ENCODE results near the gene PSMB3.

PSMB3 gene

DNA sequence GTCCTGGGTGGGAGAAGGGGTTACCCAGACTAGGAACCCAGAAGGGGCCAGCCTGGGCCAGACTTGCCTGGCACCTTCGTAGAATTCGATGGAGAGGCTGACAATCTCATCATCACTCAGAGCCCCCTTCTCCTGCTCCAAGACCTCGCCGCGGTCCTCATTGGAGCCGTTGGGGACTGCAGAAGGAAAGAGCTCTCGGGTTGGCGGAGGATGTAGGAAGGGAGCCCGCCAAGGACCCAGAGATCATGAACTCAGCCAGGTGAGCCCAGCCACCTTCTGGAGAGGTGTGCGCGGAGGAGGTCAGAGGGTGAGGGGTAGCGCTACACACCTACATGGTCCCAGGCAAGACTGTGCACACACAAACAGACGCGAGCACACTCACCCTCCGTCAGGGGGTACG, 13.9 kb upstream of the PSMB3 start:
- Histone ChIP-seq H3K27ac (ENCODE audit: low read length) (no peak overlapping the region), H3K4me3 (ENCODE audit: low read depth in 1 of 2, low read length in 2 of 2) (no peak overlapping the region), H3K27me3 (ENCODE audit: low read depth, low read length) (no peaks in the 10 kb centered on the region), H3K9me3 (ENCODE audit: control insufficient read depth in 1 of 2, low read length in 2 of 2) (no peaks in the 10 kb centered on the region), H3K4me1 (ENCODE audit: control insufficient read depth in 1 of 2, insufficient read depth in 2 of 2, low read length in 2 of 2) (peaks cover 12 to 49% of the 10 kb centered on the region in 2 donors), H3K36me3 (ENCODE audit: control insufficient read depth in 1 of 2, insufficient read depth in 2 of 2, low read length in 2 of 2) (peaks cover 9 to 33% of the 10 kb centered on the region in 2 donors)

DNA sequence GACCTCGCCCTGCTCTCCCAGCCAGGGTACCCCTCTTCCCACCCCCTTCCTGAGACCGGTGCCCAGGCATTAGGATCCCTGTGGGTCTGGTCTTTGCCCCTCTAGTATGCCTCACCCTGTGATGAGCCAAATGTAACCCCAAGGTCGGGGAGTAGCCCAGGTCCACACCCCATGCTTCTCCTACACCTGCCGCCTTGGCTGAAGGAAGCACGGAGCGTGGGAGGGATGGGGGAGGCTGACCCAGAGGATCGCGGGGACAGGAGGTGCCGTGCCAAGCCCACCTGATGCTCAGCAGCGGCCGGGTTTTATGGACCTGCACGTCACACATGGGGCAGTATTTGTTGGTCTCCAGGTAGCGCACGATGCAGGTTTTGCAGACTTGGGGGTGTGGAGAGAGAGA, 13.2 kb upstream of the PSMB3 start:
- peaks cover 5 to 33% of the 10 kb centered on the region in 2 donors for H3K36me3 ChIP-seq (ENCODE audit: control insufficient read depth in 1 of 2, insufficient read depth in 2 of 2, low read length in 2 of 2)
- no peaks in the 10 kb centered on the region for H3K9me3 ChIP-seq (ENCODE audit: control insufficient read depth in 1 of 2, low read length in 2 of 2)
- peaks cover 12 to 50% of the 10 kb centered on the region in 2 donors for H3K4me1 ChIP-seq (ENCODE audit: control insufficient read depth in 1 of 2, insufficient read depth in 2 of 2, low read length in 2 of 2)

DNA sequence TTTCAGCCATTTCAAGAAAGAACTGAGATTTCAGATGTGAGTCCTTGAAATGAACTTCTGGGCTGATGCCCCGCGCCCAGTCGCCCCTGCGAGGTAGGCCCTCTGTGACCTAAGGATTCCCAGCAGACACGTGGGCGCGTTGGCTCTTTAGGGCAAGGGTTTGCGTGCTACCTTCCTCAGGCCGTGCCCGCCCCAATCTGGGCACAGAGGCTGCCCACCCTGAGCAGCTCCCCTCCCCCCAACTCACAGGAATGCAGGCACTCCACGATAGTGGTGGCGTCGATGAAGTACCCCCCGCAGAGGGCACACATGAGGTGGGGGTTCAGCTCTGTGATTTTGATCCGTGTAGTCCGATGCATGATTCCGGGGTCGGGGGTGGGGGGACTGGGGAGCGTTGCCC, 12.5 kb upstream of the PSMB3 start:
- no peaks in the 10 kb centered on the region for H3K9me3 ChIP-seq (ENCODE audit: control insufficient read depth in 1 of 2, low read length in 2 of 2)
- peaks cover 5 to 33% of the 10 kb centered on the region in 2 donors for H3K36me3 ChIP-seq (ENCODE audit: control insufficient read depth in 1 of 2, insufficient read depth in 2 of 2, low read length in 2 of 2)
- peaks cover 12 to 46% of the 10 kb centered on the region in 2 donors for H3K4me1 ChIP-seq (ENCODE audit: control insufficient read depth in 1 of 2, insufficient read depth in 2 of 2, low read length in 2 of 2)
- H3K4me3 ChIP-seq (ENCODE audit: low read depth in 1 of 2, low read length in 2 of 2): no peak overlapping the region
- no peak overlapping the region for H3K27ac ChIP-seq (ENCODE audit: low read length)
- no peaks in the 10 kb centered on the region for H3K27me3 ChIP-seq (ENCODE audit: low read depth, low read length)

More for the DNA sequence above, 13.2 kb upstream of the PSMB3 start:
- no peaks in the 10 kb centered on the region for H3K27me3 ChIP-seq (ENCODE audit: low read depth, low read length)
- H3K4me3 ChIP-seq (ENCODE audit: low read depth in 1 of 2, low read length in 2 of 2): no peak overlapping the region
- no peak overlapping the region for H3K27ac ChIP-seq (ENCODE audit: low read length)

DNA sequence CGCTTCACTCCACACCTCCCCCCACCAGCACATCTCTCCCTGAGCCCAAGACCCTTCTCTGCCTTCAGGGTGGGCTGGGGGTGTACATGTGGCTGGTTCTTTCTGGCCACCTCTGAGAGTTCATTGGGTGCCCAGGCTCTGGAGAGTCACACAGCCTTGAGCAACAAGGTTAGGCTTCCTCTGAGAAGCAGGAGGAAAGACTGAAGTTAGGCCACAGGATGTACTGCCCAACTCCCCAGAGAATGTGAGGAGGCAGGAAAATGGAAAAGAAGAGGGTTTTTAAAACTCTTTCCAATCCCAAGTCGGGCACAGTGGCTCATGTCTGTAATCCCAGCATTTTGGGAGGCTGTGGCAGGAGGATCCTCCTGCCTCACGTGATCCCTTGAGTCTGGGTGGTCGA, 11.7 kb upstream of the PSMB3 start:
- no peaks in the 10 kb centered on the region for H3K27me3 ChIP-seq (ENCODE audit: low read depth, low read length)
- H3K27ac ChIP-seq (ENCODE audit: low read length): no peak overlapping the region
- H3K9me3 ChIP-seq (ENCODE audit: control insufficient read depth in 1 of 2, low read length in 2 of 2): no peaks in the 10 kb centered on the region
- H3K36me3 ChIP-seq (ENCODE audit: control insufficient read depth in 1 of 2, insufficient read depth in 2 of 2, low read length in 2 of 2): peaks cover 5 to 29% of the 10 kb centered on the region in 2 donors
- H3K4me3 ChIP-seq (ENCODE audit: low read depth in 1 of 2, low read length in 2 of 2): no peak overlapping the region
- peaks cover 12 to 45% of the 10 kb centered on the region in 2 donors for H3K4me1 ChIP-seq (ENCODE audit: control insufficient read depth in 1 of 2, insufficient read depth in 2 of 2, low read length in 2 of 2)

DNA sequence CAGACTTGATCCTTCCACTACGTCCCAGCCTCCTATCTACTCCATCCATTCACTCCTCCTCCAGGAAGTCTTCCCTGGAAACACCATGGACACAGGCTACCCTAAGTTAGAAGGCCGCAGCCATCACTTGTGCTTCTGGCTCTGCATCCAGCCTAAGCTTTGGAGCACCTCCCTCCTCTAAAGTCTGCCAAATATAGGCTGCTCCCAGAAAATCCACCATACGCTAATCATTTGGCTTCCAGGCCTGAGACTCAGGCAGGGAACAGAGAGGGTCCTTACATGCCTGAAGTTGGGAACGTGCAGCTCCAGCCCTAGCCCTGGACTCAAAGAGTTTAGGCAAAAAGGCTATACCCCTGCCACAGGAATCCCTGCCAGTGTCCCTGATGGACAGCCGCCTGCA, 11.1 kb upstream of the PSMB3 start:
- peaks cover 18 to 47% of the 10 kb centered on the region in 2 donors for H3K4me1 ChIP-seq (ENCODE audit: control insufficient read depth in 1 of 2, insufficient read depth in 2 of 2, low read length in 2 of 2)
- peak overlapping the region in 1 of 2 donors; percentile 24 for H3K4me3 ChIP-seq (ENCODE audit: low read depth in 1 of 2, low read length in 2 of 2)
- peak overlapping the region; percentile 17 for H3K27ac ChIP-seq (ENCODE audit: low read length)
- H3K36me3 ChIP-seq (ENCODE audit: control insufficient read depth in 1 of 2, insufficient read depth in 2 of 2, low read length in 2 of 2): peaks cover 5 to 27% of the 10 kb centered on the region in 2 donors
- H3K27me3 ChIP-seq (ENCODE audit: low read depth, low read length): no peaks in the 10 kb centered on the region
- no peaks in the 10 kb centered on the region for H3K9me3 ChIP-seq (ENCODE audit: control insufficient read depth in 1 of 2, low read length in 2 of 2)

DNA sequence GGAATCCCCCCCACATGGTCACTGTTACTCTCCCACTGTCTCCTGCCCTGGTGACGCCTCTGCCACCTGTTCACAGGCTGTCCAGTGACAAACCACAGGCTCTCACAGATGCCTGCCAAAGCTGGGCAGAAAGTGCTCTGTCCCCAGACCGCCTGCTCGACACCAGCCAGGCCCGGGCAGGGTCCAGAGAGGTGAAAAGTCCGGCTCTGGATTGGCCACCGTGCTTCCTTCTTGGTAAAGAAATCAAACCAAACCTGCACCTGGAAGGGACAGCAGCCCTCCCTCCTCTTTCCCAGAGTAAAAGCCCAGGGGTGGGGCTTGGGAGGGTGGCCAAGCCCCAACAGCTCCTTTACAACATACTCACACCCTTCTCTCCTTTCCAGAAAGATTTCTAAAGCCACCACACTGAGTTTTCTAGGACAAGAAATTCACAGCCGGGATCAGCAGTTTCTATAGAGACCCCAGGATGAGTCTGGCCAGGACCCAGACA, 10.6 kb upstream of the PSMB3 start:
- Histone ChIP-seq H3K27me3 (ENCODE audit: low read depth, low read length) (no peaks in the 10 kb centered on the region), H3K4me1 (ENCODE audit: control insufficient read depth in 1 of 2, insufficient read depth in 2 of 2, low read length in 2 of 2) (peaks cover 18 to 52% of the 10 kb centered on the region in 2 donors), H3K9me3 (ENCODE audit: control insufficient read depth in 1 of 2, low read length in 2 of 2) (no peaks in the 10 kb centered on the region), H3K36me3 (ENCODE audit: control insufficient read depth in 1 of 2, insufficient read depth in 2 of 2, low read length in 2 of 2) (peaks cover 5 to 27% of the 10 kb centered on the region in 2 donors), H3K27ac (ENCODE audit: low read length) (peak overlapping the region; percentile 83), H3K4me3 (ENCODE audit: low read depth in 1 of 2, low read length in 2 of 2) (peak overlapping the region; percentile 21 to 24)

DNA sequence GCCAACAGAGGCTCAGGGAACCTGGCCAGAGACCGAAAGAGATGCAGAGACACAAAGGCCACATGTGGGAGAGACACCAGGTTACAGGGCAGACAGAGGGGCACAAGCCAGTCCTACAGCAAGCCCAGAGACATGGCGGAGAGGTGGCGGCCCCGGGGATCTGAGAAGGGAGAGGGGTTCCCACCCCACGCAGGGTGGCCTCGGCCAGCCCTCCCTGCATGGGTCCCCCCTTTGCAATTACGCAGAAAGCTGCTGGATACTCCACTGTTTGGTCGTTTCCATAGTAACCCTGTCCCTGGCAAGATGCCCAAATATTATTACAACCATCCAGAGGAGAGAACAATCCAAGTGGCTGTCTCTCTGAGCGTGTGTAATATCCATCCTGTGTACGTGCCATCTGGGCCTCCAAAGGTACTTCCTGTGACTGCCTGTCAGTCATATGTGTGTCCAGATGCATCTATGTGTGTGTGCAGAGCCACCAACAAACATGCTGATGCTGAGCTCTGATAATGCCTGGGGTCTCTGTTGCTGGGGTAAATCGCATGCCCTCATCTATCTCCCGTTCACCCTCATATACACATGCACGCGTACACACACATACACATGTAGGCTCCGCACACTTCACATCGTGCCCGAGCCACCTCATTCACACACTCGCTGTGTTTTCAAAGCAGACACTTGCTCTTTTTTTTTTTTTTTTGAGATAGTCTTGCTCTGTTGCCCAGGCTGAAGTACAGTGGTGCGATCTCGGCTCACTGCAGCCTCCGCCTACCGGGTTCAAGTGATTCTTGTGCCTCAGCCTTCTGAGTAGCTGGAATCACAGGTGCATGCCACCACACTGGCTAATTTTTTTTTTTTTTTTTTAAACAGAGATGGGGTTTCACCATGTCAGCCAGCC, 9.9 kb upstream of the PSMB3 start:
- Histone ChIP-seq H3K9me3 (ENCODE audit: control insufficient read depth in 1 of 2, low read length in 2 of 2) (no peaks in the 10 kb centered on the region), H3K4me1 (ENCODE audit: control insufficient read depth in 1 of 2, insufficient read depth in 2 of 2, low read length in 2 of 2) (peaks cover 18 to 57% of the 10 kb centered on the region in 2 donors), H3K36me3 (ENCODE audit: control insufficient read depth in 1 of 2, insufficient read depth in 2 of 2, low read length in 2 of 2) (peaks cover 5 to 21% of the 10 kb centered on the region in 2 donors), H3K27me3 (ENCODE audit: low read depth, low read length) (no peaks in the 10 kb centered on the region), H3K4me3 (ENCODE audit: low read depth in 1 of 2, low read length in 2 of 2) (peak overlapping the region; percentile 21 to 24), H3K27ac (ENCODE audit: low read length) (peak overlapping the region; percentile 83)

DNA sequence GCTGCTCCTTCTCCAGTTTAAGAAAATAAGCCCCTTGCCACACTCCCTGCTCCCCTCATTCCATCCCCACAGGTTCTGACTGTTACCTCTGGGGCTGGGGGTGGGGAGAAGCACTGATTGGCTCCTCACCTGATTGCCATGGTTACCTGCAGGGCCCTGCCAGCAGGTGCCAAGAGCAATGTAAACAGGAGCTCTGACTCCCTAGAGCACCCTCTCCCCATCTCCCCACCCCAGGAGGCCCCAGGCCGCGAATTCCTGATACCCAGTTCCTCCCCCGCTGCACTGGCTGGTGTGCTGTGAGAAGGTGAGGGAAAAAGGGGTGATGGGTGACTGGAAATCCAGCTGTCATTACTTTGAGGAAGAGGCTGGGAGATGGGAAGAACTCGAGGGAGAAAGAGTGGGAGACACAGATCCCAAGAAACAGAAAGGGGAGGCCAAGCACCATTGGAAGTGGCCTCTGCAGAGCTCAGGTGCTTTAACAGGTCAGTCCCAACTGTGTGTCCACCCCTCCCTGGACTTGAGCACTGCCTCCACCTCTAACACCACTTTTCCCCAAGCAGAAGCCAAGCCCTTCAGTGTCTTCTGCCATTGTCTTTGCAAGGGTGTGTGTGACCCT, 8.9 kb upstream of the PSMB3 start:
- Histone ChIP-seq H3K27ac (ENCODE audit: low read length) (no peak overlapping the region), H3K4me1 (ENCODE audit: control insufficient read depth in 1 of 2, insufficient read depth in 2 of 2, low read length in 2 of 2) (peaks cover 18 to 61% of the 10 kb centered on the region in 2 donors), H3K27me3 (ENCODE audit: low read depth, low read length) (peaks cover 4% of the 10 kb centered on the region), H3K36me3 (ENCODE audit: control insufficient read depth in 1 of 2, insufficient read depth in 2 of 2, low read length in 2 of 2) (peaks cover 5 to 11% of the 10 kb centered on the region in 2 donors), H3K4me3 (ENCODE audit: low read depth in 1 of 2, low read length in 2 of 2) (no peak overlapping the region), H3K9me3 (ENCODE audit: control insufficient read depth in 1 of 2, low read length in 2 of 2) (no peaks in the 10 kb centered on the region)

DNA sequence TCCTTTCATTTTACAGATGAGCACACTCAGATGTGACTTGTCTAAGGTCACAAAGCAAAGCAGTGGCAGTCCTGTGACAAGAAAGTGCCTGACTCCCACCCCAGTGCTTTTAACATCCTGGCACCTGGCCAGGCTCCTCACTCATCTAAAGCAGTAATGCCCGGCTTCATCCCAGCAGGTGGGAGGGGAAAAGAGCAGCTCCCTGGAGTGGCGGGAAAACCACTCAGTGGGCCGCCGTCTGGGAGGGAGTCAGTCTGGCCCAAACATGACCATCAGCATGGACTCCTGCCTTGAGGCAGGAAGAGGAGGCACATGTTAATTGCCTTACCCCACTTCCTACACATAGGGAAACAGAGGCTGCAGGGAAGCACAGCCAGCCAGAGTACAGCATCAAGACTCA, 7.0 kb upstream of the PSMB3 start:
- Histone ChIP-seq H3K4me3 (ENCODE audit: low read depth in 1 of 2, low read length in 2 of 2) (no peak overlapping the region), H3K4me1 (ENCODE audit: control insufficient read depth in 1 of 2, insufficient read depth in 2 of 2, low read length in 2 of 2) (peaks cover 21 to 74% of the 10 kb centered on the region in 2 donors), H3K9me3 (ENCODE audit: control insufficient read depth in 1 of 2, low read length in 2 of 2) (no peaks in the 10 kb centered on the region), H3K27ac (ENCODE audit: low read length) (no peak overlapping the region), H3K27me3 (ENCODE audit: low read depth, low read length) (peaks cover 10% of the 10 kb centered on the region), H3K36me3 (ENCODE audit: control insufficient read depth in 1 of 2, insufficient read depth in 2 of 2, low read length in 2 of 2) (no peaks in the 10 kb centered on the region)

DNA sequence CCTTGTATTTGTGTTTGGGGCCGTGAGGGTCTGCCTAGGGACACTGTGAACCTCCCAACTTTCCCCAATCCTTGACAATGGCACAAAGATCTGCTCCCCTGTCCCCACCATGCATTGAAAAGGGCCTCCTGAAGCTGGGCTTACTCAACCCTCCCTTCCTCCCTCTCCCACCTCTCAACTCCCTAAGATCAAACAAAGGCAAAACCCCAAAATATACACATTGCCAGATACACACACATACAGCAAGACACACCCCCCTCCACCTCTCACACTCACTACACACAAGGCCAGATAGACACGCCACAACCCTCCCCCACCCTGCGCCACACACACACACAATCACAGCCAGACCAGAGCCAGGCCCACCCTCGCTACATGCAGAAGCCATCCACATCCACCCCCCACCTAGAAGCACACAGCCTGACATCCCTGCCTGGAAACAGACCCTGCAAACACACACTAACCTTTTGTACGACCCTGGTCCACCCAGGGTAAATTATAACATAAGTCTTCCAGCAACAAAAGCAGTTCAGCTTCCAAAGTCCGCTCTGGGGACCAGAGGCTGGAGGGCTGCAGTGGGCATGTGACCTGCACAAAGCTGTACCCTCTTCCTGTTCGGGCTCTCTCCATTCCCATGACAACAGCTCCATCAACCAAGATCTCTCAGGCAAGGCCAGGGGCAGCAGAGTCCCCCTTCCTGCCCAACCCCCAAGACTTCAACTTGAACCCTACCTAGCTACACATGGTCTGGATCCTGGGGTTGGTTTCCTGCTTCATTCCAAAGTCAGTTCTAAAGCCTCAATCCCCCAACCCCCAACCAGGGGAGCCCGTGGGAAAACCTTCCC, 6.3 kb upstream of the PSMB3 start:
- no peak overlapping the region for H3K27ac ChIP-seq (ENCODE audit: low read length)
- peaks cover 21 to 76% of the 10 kb centered on the region in 2 donors for H3K4me1 ChIP-seq (ENCODE audit: control insufficient read depth in 1 of 2, insufficient read depth in 2 of 2, low read length in 2 of 2)
- H3K27me3 ChIP-seq (ENCODE audit: low read depth, low read length): peaks cover 10% of the 10 kb centered on the region
- no peaks in the 10 kb centered on the region for H3K36me3 ChIP-seq (ENCODE audit: control insufficient read depth in 1 of 2, insufficient read depth in 2 of 2, low read length in 2 of 2)
- peak overlapping the region; percentile 59 to 89 for H3K4me3 ChIP-seq (ENCODE audit: low read depth in 1 of 2, low read length in 2 of 2)
- no peaks in the 10 kb centered on the region for H3K9me3 ChIP-seq (ENCODE audit: control insufficient read depth in 1 of 2, low read length in 2 of 2)

Data from muscle layer of duodenum (tissue), 2 donors.